ENCODE measurements around the gene PLEKHG7.

DNA sequence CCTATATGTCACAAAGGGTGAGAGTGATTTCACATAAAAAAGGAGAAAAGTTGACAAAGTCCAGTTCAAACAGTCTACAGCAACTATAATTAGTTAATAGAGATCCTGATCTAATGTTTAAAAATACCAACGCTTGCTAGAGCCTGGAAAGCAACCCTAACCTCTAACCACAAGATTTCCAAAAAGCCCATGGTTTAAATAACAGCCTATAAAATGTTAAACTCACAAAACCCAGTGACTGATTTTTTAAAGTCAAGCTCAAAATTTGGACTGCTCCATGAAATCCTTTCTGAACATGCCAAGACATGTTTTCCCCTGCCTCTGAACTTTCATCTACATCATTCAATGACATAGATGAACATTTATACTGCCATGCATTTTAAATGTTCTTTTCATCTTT lies 81.6 kb downstream of the PLEKHG7 start:
- TF ChIP-seq, protein P1, sequence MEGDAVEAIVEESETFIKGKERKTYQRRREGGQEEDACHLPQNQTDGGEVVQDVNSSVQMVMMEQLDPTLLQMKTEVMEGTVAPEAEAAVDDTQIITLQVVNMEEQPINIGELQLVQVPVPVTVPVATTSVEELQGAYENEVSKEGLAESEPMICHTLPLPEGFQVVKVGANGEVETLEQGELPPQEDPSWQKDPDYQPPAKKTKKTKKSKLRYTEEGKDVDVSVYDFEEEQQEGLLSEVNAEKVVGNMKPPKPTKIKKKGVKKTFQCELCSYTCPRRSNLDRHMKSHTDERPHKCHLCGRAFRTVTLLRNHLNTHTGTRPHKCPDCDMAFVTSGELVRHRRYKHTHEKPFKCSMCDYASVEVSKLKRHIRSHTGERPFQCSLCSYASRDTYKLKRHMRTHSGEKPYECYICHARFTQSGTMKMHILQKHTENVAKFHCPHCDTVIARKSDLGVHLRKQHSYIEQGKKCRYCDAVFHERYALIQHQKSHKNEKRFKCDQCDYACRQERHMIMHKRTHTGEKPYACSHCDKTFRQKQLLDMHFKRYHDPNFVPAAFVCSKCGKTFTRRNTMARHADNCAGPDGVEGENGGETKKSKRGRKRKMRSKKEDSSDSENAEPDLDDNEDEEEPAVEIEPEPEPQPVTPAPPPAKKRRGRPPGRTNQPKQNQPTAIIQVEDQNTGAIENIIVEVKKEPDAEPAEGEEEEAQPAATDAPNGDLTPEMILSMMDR (IDR thresholded peaks at IDR 0.05), result no peak
- no peak for TF ChIP-seq POLR2A (IDR thresholded peaks at IDR 0.05)
